ENCODE data around the gene GLDN. TPM values are rescaled to one million over a fixed set of nuclear protein-coding genes. Genes with fewer than 3 reads are reported as not detected.

GLDN gene
- total RNA-seq, 1 donor from 2014 or later: 0.09 TPM

- no peak for TF ChIP-seq EZH2 (IDR thresholded peaks at IDR 0.05; ENCODE audit: insufficient read depth, low read length)
- TF ChIP-seq, protein P1, sequence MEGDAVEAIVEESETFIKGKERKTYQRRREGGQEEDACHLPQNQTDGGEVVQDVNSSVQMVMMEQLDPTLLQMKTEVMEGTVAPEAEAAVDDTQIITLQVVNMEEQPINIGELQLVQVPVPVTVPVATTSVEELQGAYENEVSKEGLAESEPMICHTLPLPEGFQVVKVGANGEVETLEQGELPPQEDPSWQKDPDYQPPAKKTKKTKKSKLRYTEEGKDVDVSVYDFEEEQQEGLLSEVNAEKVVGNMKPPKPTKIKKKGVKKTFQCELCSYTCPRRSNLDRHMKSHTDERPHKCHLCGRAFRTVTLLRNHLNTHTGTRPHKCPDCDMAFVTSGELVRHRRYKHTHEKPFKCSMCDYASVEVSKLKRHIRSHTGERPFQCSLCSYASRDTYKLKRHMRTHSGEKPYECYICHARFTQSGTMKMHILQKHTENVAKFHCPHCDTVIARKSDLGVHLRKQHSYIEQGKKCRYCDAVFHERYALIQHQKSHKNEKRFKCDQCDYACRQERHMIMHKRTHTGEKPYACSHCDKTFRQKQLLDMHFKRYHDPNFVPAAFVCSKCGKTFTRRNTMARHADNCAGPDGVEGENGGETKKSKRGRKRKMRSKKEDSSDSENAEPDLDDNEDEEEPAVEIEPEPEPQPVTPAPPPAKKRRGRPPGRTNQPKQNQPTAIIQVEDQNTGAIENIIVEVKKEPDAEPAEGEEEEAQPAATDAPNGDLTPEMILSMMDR (IDR thresholded peaks at IDR 0.05; ENCODE audit: insufficient read depth, low read depth, low read length): no peak
- H3K4me3 Mint-ChIP-seq (ENCODE audit: unreplicated experiment): no peak overlapping the region
- peaks cover 14% of the 10 kb centered on the region for H3K27me3 Mint-ChIP-seq (ENCODE audit: low read depth, unreplicated experiment)
- FAIRE-seq (no peak), DNase-seq (ENCODE audit: low read depth) (no peak)
- H3K9me3 ChIP-seq (ENCODE audit: insufficient read depth, low read depth, low read length): no peaks in the 10 kb centered on the region
- H3K27me3 ChIP-seq (ENCODE audit: insufficient read depth, low read length): peaks cover 1% of the 10 kb centered on the region
- no peak overlapping the region for H3K27ac Mint-ChIP-seq (ENCODE audit: unreplicated experiment)
- H3K4me1 ChIP-seq (ENCODE audit: insufficient read depth, low read length): peaks cover 25% of the 10 kb centered on the region
- H3K79me2 ChIP-seq (ENCODE audit: insufficient read depth, low read length): no peaks in the 10 kb centered on the region
- no peak overlapping the region for H3K4me3 ChIP-seq (ENCODE audit: insufficient read depth, low read depth, low read length)
- no peak overlapping the region for H2AFZ ChIP-seq (ENCODE audit: low read depth, low read length)
- H4K20me1 ChIP-seq (ENCODE audit: insufficient read depth, low read length): no peaks in the 10 kb centered on the region
- H3K9ac ChIP-seq (ENCODE audit: low read length): no peak overlapping the region
- H3K4me1 Mint-ChIP-seq (ENCODE audit: low read depth, unreplicated experiment): peaks cover 14% of the 10 kb centered on the region
- no peak overlapping the region for H3K4me2 ChIP-seq (ENCODE audit: low read length)
- H3K36me3 ChIP-seq (ENCODE audit: insufficient read depth, low read length): no peaks in the 10 kb centered on the region
- H3K36me3 Mint-ChIP-seq (ENCODE audit: low read depth, unreplicated experiment): no peaks in the 10 kb centered on the region
- peaks cover 3% of the 10 kb centered on the region for H3K9me3 Mint-ChIP-seq (ENCODE audit: unreplicated experiment)
- H3K27ac ChIP-seq (ENCODE audit: low read depth, low read length): no peak overlapping the region
Observed at GRCh38 chr15:51314391-51315337, 26.8 kb upstream of the GLDN start.

DNA sequence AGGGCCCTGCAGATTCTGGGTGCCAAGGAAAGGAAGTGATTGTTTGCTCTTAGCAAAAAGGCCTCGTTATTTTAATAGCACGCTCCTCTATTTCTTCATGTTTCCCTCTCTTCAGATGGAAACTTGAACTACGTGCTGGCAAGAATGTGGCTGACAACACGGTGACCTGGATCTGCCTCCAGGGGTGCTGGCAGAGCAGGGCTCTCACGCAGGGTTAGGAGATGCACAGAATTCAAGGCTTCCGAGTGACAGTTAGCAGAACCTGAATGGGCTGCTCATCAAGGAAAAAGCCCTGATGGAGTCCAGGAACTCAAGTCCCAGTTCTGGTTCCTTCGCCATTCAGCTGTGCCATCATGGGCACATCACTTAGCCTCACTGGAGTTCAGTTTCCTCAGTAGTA is 25.7 kb upstream of the GLDN start:
- Histone ChIP-seq H2AFZ (ENCODE audit: low read depth, low read length) (no peak overlapping the region), H3K9ac (ENCODE audit: low read length) (no peak overlapping the region), H3K27ac (ENCODE audit: low read depth, low read length) (no peak overlapping the region), H3K36me3 (ENCODE audit: insufficient read depth, low read length) (no peaks in the 10 kb centered on the region), H3K27me3 (ENCODE audit: insufficient read depth, low read length) (peaks cover 5% of the 10 kb centered on the region), H3K4me2 (ENCODE audit: low read length) (no peak overlapping the region), H4K20me1 (ENCODE audit: insufficient read depth, low read length) (no peaks in the 10 kb centered on the region), H3K79me2 (ENCODE audit: insufficient read depth, low read length) (no peaks in the 10 kb centered on the region), H3K4me3 (ENCODE audit: insufficient read depth, low read depth, low read length) (no peak overlapping the region), H3K4me1 (ENCODE audit: insufficient read depth, low read length) (peaks cover 14% of the 10 kb centered on the region), H3K9me3 (ENCODE audit: insufficient read depth, low read depth, low read length) (no peaks in the 10 kb centered on the region)
- H3K4me1 Mint-ChIP-seq (ENCODE audit: low read depth, unreplicated experiment): peaks cover 14% of the 10 kb centered on the region
- H3K27ac Mint-ChIP-seq (ENCODE audit: unreplicated experiment): no peak overlapping the region
- H3K27me3 Mint-ChIP-seq (ENCODE audit: low read depth, unreplicated experiment): peaks cover 17% of the 10 kb centered on the region
- DNase-seq (ENCODE audit: low read depth): no peak
- TF ChIP-seq, protein P1 (IDR thresholded peaks at IDR 0.05; ENCODE audit: insufficient read depth, low read depth, low read length): no peak
- TF ChIP-seq EZH2 (IDR thresholded peaks at IDR 0.05; ENCODE audit: insufficient read depth, low read length): no peak
- peaks cover 5% of the 10 kb centered on the region for H3K9me3 Mint-ChIP-seq (ENCODE audit: unreplicated experiment)
- no peak for FAIRE-seq
- H3K36me3 Mint-ChIP-seq (ENCODE audit: low read depth, unreplicated experiment): no peaks in the 10 kb centered on the region
- no peak overlapping the region for H3K4me3 Mint-ChIP-seq (ENCODE audit: unreplicated experiment)

DNA sequence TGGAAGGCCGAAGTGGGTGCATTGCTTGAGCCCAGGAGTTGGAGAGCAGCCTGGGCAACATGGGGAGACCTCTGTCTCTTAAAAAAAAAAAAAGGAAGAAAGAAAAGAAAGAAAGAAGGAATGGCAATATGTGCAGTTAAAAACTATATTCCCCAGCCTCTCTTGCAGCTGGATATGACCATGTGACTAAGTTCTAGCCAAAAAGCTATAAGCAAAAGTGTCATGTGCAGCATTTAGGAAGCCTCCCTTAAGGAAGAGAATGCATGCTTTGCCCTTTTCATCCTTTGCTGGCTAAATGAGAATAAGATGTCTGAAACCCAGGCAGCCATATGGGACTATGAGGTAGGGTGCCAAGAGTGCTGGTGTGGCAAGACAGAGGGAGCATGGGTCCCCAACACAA is 24.8 kb upstream of the GLDN start:
- H3K79me2 ChIP-seq (ENCODE audit: insufficient read depth, low read length): no peaks in the 10 kb centered on the region
- H3K36me3 ChIP-seq (ENCODE audit: insufficient read depth, low read length): no peaks in the 10 kb centered on the region
- H3K27ac ChIP-seq (ENCODE audit: low read depth, low read length): no peak overlapping the region
- no peak overlapping the region for H3K4me3 Mint-ChIP-seq (ENCODE audit: unreplicated experiment)
- no peak overlapping the region for H2AFZ ChIP-seq (ENCODE audit: low read depth, low read length)
- FAIRE-seq: no peak
- H3K9me3 ChIP-seq (ENCODE audit: insufficient read depth, low read depth, low read length): no peaks in the 10 kb centered on the region
- no peak overlapping the region for H3K27ac Mint-ChIP-seq (ENCODE audit: unreplicated experiment)
- no peaks in the 10 kb centered on the region for H3K36me3 Mint-ChIP-seq (ENCODE audit: low read depth, unreplicated experiment)
- peaks cover 5% of the 10 kb centered on the region for H3K9me3 Mint-ChIP-seq (ENCODE audit: unreplicated experiment)
- peaks cover 14% of the 10 kb centered on the region for H3K4me1 ChIP-seq (ENCODE audit: insufficient read depth, low read length)
- no peak for DNase-seq (ENCODE audit: low read depth)
- TF ChIP-seq EZH2 (IDR thresholded peaks at IDR 0.05; ENCODE audit: insufficient read depth, low read length): no peak
- H3K27me3 ChIP-seq (ENCODE audit: insufficient read depth, low read length): peaks cover 5% of the 10 kb centered on the region
- no peaks in the 10 kb centered on the region for H4K20me1 ChIP-seq (ENCODE audit: insufficient read depth, low read length)
- no peak overlapping the region for H3K4me2 ChIP-seq (ENCODE audit: low read length)
- peaks cover 20% of the 10 kb centered on the region for H3K27me3 Mint-ChIP-seq (ENCODE audit: low read depth, unreplicated experiment)
- H3K4me1 Mint-ChIP-seq (ENCODE audit: low read depth, unreplicated experiment): peaks cover 14% of the 10 kb centered on the region
- H3K9ac ChIP-seq (ENCODE audit: low read length): no peak overlapping the region
- no peak overlapping the region for H3K4me3 ChIP-seq (ENCODE audit: insufficient read depth, low read depth, low read length)

Measured in astrocyte (in vitro differentiated cells and primary cell).